ENCODE data around the gene TMEM247.

GRCh38 chr2:46482490-46482889 lies 3.1 kb downstream of the TMEM247 start:
- TF ChIP-seq CTCF (IDR thresholded peaks at IDR 0.05) (no peak), POLR2AphosphoS5 (IDR thresholded peaks at IDR 0.05) (no peak), POLR2A (IDR thresholded peaks at IDR 0.05) (no peak)
